Stimulated activated CD8-positive, alpha-beta memory T cell treated with anti-CD3 and anti-CD28 coated beads, Interleukin-15, amount 100 ng/mL, for 1 hour (primary cell): ENCODE measurements around the gene PAK5.

Experiments
- DNase-seq: peaks from one replicate; pipeline ENCODE4 v3.0.0-alpha.2; 2020; ENCODE audit warnings: low read depth

Gene PAK5

DNA sequence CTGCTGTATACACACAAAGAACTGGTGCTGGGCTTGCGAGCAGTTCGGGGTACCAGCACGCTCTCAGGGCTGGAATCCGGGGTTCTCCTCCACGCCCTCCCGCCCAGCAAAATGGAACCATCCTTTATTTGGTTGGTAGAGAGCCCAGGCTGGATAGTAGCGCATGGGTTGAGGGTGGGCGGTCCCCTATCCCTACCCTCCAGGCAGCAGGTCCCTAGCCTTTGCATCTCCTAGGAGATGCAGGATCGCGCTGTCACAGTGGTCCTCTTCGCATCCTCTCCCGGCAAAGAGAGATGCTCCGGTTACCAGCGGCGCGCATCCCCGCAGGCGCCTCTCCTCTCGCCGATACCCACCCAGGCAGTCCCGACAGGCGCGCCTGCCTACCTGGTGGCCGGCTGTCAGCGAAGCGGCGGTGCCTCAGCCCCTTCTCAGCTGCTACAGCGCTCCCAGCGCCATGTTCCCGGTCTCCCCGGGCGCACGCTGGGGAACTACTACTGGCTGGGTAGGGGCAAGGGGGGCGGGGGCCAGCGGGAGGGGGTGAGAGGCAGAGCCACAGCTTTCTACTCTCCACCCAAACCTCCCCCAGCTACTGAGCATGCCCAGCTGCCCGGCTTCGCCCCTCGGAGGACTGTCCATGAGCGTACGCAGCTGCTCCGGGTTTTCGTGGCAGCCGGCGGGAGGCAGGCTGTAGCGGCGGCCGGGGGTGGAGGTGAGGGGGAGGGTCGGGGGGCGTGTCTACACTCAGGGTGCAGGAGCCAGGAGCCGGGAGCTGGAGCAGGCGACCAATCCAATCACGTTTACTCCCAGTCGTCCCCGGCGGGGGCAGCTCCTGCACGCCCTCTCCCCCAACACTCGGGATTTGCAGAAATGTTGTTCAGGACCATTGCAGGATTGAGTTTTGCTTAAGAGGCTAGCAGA is at the start of gene PAK5:
Gene PAK5 (minus strand): TSS at position 699 of the 918 bp plus-strand sequence. CDS start 194,748 bp downstream, outside the sequence.
- DNase-seq = no peak

DNA sequence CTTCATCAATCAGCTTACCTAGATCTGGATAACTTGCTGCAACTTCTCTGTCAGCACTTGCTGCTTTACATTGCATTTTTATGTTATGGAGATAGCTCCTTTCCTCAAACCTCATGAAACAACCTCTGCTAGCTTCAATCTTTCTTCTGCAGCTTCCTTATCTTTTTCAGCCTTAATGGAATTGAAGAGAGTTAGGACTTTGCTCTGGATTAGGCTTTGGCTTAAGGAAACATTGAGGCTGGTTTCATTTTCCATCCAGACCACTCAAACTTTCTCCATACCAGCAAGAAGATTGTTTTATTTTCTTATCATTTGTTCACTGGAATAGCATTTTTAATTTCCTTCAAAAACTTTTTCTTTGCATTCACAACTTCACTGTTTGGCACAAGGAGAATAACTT is 48.8 kb upstream of the PAK5 start:
- no peak for DNase-seq

DNA sequence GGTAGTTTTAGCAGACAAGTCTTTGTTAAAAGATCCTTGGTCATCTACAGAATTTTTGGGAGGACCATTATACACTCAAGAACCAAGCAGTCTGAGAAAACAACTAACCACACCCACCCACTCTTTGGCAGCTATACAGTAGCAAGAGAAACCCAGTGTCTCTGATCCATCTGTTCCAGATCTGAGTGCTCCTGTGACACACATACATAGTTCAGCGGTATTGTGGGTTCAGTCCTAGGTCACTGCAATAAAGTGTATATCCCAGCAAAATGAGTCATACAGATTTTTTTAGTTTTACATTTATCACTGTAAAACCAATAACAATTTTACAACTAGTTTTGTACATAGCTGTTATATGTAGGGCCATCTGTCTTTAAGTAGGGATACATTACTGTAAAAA is 47.4 kb upstream of the PAK5 start:
- DNase-seq = no peak

DNA sequence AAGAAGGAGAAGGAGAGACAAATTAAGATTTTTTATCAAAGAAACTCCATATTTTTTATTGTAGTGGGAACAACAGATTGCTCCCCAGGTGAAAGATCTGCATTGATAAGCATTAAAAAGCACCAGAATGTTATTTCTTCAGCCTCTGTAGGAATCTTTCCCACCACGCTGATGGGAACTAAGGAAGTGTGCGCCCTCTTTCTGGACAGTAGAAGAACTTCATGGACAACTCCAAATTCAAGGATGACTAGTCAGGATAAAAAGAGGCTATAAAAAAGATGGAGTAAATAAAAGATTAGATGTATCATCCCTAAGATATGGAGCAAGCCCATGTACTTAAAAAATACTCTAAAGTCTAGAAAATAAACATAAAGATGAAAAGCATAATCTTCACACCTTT is 45.8 kb upstream of the PAK5 start:
- no peak for DNase-seq

DNA sequence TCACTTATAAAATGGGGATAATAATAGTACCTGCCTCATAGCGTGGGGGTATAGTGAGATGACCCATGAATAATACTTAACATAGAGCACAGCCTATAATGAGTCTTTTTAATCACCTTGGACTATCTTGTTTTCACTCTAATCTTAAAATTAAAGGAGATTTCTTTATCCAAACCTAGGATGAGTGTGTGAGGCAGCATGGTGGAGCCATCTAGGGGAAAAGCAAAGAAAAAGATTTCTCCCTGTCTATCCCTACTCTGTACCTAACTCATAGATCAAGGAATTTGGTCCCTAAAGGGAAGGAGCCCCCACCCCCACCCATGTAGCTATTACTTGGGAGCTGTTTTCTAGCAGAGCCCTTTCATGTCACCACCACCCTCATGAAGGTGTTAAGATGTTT is 45.2 kb upstream of the PAK5 start:
- no peak for DNase-seq

DNA sequence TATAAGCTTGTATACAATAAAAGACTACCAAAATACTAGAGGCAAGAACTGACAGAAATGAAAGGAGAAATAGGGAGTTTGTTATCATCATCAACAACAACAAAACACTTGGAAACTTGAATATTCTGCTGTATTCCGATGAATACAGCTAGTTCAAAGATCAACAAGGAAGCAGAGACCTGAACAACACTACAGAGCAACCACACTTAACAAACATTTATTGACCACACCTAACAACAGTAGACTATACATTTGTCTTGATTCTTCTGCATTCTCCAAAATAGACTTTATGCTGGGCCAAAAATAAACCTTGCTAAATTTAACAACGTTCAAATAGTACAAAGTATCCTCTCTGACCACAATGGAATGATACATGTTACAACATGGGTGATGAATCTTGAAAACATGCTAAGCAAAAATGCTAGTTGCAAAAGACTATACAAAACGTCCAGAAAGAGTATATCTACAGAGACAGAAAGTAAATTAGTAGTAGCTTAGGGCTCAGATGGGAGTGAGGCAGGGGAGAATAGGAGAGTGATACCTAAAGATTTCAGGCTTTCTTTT is 39.1 kb upstream of the PAK5 start:
- no peak for DNase-seq

DNA sequence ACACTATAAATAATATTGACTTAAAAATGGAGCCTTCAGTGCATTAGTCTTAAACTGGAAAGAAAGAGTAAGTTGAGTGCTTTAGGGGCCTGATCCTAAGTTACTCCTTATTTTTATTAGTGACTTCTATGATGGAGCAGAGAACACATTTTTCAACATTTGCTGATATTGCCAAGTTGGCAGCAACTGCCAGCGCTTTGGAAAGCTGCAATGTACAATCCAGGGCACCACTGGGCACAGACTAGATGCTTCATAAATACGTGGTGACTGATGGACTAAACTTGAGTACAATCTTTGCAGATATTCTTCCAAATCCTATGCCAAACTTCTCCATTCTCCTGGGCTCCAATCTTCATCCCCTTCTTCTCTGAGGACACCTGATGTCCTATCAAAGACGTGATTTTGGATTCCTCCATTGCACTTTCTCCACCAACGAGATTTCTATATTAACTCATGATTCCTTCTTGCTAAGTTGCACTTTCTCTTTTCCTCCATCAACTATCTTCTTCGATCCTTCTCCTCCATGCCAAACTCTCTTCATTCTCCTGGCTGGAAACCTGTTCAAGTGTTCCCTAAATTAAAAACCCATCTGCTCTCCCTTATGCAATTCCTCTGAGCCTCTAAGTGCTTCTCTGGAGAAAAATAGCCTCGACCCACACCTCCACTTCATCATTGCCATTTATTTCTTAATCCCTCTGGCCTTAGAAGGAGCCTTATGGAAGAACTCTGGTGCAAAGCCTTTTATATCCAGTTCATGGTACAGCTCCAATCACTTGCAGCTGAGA is 28.5 kb upstream of the PAK5 start:
- no peak for DNase-seq

DNA sequence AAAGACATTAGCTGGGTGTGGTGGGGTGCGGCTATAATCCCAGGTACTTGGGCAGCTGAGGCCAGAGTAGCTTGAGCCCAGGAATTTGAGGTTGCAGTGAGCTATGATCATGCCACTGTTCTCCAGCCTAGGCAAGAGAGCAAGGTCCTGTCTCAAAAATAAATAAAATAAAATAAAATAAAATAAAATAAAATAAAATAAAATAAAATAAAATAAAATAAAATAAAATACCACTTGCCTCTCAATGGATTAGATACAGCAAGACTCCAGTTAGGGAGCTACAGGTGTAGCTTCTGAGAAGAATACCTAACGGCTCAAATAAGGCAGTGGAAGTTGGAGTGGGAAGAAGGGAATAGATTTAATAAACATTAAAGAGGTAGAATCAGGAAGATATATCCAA is 13.7 kb upstream of the PAK5 start:
- no peak for DNase-seq

DNA sequence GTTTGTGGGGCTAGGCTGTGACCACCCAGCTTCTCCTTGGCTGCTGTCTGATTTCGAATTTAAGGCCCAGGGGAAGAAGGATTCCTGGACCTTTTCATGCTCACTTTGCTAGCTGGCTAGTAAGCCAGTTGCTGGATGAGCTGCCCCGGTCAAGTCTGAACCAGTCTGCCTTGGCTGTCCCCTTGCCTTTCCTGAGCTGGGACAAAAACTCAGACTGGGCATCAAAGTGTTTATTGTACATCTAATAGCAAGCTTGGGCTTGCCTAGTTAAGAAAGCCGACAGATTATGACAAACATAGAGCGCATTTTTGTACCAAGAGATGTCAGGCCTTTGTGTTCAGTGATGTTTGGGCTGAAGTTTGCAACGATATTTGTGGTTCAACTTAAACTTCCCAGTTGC is 750 bp upstream of the PAK5 start:
- no peak for DNase-seq

DNA sequence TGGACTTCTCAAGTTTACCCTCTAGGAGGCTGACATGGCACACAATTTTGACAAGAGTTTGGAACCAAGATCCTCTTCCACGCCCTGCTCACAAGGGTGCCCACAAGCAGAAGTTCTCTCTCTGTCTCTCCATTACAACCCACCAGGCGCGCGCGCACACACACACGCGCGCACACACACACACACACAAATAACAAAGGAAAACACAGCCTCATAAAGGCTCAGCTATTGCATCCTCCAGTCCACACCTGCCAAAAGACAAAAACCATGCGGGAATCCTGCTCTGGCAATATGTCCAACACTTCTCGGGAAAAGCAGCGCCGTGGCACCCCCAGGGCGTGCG is 870 bp downstream of the PAK5 start:
- no peak for DNase-seq

DNA sequence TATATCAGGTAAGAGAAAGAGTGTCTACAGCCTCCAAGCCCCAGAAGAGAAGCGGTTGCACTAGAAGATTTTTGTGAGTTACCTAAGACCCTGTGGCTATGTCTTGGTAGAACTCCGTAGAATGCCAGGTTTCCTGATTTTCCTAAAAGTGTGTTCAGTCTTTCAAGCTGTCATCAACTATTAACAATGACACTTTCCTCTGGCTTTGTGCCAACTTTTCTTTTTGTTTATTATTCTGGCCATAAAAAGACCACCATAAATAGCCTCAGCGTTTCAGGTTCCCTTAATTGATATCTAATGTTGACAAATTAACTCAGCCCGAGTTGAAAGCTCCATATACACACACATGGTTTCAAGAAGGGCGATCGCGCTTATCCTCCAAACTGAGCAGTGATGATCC is 1.2 kb downstream of the PAK5 start:
- no peak for DNase-seq

DNA sequence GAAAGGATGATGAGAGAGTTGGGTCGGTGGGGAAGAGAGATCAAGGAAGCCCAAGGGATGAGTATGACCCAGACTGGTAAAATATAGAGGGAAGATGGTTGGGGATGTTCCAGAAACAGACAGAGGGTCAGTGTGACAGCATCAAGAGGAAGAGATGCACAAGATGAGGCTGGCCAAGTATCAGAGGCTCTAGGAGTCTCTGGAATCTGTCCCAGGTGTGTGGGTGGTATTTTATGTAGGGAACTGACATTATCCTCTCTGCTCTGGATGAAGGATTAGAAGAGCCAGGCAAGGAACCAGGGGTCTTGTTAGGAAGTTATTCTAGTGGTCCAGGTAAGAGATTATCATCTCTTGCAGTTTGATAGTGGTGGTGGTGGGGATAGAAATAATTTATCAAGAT is 3.6 kb downstream of the PAK5 start:
- no peak for DNase-seq

DNA sequence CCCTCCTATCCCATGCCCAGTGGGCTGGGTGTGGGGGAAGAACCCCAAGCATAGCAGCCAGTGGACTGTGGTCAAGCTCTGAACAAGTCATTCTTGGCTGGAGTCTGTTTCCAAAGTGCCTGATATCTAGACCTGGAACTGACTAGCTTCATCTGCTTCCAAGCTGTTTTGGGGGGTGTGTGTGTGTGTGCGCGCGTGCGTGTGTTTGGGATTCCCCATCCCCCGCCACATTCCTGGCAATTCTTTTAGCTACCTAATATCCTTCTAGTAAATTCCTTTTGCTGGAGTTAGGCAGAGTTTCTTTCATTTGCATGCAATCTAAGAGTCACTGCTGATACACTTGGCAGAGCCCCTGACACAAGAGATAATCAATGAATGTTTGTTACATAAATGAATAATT is 7.8 kb downstream of the PAK5 start:
- DNase-seq = no peak

DNA sequence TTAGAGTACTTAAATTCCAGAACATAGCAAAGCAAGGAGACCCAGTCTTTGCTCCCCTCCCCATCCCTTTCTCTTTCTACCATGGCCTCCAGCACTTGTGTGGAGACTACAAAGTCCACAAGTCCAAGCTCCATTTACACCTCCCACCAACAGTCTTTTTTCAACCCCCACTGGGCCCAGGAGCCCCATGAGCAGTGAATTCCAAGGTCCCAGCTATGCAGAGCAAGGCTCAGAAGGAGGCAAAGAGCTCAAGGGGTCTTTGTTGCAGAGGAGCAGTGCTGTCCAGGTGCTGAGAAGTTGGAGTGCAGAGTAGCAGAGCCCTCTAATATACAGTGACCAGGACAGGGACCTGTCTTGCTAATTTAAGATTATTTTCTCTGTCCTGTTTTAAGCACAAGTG is 9.0 kb downstream of the PAK5 start:
- no peak for DNase-seq

DNA sequence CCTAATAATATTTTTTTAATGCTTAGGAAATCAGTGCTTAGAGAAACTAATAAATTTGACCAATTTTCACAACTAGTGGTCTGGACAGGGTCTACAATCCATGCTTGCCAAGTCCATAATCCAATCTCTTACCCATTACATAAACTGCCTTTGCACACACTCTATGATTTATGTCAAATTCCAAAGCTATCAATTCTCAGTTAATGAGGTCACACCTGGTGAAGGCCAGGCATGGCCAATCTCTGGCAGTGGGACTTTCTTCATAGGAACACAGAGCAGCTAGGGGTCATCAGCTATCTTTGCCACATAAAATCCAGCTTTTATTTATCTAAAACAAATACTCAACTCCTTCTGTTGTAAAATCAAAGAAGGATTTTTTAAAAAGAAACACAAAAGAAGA is 21.2 kb downstream of the PAK5 start:
- no peak for DNase-seq

DNA sequence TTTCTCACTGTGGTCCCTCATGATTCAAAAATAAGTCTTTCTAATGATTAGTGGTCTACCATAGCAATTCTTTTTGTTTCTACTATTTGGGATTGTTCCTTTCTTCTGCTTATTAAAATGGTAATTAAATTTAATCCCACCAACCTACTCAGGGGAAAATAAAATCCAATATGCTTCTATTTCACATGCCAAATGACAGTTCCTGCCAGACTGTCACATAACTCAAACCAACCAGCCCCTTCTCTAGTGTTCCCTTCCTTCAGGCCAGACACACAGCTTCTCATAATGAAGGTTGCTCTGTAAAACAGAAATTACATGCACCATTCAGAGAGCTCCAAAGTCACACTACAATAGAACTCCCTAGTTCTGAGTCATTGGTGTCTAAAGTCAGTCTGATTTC is 23.2 kb downstream of the PAK5 start:
- DNase-seq = no peak

DNA sequence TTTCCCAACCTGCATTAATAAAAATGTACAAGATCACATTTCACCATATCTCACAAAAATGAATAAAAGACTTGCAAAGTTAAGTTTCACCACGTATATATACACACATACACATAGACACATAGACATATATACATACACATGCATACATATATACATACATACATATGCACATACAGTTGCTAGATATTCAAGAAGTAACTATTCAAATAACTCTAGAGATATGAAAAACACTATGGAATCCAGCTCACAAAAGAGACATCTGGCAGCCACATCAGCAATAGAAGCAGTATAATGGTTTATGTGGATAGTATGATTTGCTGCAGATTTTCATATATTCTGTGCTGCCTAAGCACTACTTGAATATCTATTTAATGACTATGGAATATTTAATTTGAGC is 28.1 kb downstream of the PAK5 start:
- no peak for DNase-seq

DNA sequence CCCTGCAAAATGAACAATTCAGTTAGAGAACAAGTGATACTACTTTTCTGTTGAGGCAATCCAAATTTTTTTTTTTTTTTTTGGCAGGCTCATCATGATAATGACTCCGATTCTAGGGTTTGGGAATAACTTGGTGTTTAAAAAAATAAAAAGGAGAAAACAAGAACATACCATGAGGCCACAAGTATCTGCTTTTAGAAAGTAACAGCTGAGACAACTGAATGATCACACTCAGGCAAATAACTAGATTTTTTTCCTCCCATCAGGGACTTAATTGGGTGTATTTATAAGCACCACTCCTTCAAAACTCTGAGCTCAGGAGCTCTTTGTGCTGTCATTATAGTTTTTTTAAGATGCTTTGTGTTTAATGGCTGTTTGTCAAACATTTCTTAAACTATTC is 29.6 kb downstream of the PAK5 start:
- DNase-seq = no peak

DNA sequence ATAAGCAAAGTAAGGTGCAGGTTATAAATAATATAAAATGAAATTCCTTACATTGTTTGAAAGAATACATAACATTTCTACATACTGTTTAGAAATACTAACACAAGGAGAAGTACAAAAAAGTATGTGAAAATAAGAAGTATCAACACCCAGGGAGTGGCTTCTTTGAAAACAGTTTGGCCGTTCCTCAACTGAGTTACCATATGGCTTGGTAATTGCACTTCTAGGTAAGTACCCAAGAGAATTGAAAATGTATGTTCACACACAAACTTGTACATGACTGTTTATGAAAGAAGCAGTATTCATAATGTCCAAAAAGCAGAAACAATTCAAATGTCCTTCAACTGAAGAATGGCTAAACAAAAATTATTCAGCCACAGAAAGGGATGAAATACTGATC is 30.7 kb downstream of the PAK5 start:
- DNase-seq = no peak

DNA sequence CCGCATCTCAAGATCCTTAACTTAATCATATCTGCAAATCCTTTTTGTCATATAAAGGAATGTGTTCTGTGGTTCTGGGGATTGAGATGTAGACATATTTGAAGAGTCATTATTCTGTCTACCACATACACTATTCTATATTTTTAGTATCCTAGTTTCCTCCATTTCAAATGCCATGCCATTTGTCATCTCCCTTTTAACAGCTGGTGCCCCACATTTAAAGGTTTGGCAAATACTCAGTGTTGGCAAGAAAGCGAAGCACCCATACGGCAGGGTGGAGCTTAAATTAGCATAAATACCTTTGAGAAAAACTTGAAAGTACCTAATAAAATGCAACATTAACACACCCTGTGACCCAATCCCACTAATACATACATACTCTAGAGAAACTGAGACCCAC is 31.7 kb downstream of the PAK5 start:
- DNase-seq = no peak

DNA sequence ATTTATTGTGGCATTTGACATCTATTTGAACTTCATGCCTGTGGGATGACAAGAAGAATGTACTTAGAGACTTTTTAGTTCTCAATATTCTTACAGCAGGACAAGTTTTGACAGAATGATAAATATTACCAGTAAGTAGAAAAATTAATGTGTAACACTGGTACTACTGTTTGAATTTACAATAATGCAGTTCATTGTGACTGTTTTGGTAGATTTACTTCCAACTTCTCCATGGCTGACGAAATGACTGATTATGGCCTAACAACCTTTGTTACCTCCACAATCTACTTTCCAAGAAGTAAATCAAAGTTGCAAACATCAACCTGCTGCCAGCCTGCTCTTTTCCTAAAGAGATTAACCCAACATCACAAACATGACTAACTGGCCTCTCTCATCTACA is 38.5 kb downstream of the PAK5 start:
- DNase-seq = no peak

DNA sequence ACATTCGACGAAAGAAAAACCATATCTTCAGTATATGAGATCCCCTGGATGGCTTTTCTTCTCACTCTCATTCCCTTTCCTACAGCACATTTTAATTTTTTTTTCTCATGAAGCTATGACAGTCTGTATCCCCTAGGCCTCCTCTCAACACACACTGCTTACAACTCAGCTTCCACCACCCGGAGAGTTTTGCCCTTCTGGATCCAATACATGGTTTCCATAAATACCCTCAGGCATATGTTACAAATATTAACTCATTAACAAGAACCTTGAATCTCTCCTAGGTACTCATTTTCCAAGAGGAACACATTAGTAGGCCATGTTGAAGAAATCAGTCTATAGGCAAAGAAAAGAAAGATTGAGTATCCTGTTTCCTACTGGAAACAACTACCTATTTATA is 44.0 kb downstream of the PAK5 start:
- no peak for DNase-seq

DNA sequence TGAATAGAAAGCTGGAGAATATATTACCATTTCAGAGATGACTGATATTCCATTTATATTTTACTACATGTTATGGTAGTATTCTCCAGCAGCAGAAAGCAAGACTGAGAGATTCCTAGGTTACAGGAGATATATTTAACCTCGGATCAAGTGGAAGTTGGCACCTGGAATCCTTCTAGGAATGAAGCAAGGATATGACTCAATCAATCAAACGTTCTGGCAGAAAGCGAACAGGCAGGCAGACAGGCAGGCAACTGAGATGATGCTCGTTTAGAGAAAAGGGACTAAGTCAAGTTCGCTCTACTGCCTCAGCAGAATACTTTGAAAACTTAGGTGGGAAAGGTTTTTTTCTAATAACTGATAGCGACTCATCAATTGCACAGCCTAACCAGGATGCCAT is 46.2 kb downstream of the PAK5 start:
- DNase-seq = no peak
